GM19468 (cell line): Measurements from ENCODE around the gene CDCA7L.
A peak's percentile ranks its signal among the peaks of the same experiment; 100 is the strongest.
"Not testable (repeated sequence)": the region's sequence is repeated elsewhere in the genome, so short reads cannot be mapped to it uniquely, and the experiment has no call there.

ENCODE experiments used
- ATAC-seq: cut with Tn5 transposase; IDR thresholded peaks from one replicate; pipeline ENCODE4 v1.9.1; 2021; ENCODE audit warnings: mild to moderate bottlenecking, moderate library complexity, moderate number of reproducible peaks; ENCODE audit not compliant: unreplicated experiment; ENCODE audit errors: extremely low read depth

Gene CDCA7L

DNA sequence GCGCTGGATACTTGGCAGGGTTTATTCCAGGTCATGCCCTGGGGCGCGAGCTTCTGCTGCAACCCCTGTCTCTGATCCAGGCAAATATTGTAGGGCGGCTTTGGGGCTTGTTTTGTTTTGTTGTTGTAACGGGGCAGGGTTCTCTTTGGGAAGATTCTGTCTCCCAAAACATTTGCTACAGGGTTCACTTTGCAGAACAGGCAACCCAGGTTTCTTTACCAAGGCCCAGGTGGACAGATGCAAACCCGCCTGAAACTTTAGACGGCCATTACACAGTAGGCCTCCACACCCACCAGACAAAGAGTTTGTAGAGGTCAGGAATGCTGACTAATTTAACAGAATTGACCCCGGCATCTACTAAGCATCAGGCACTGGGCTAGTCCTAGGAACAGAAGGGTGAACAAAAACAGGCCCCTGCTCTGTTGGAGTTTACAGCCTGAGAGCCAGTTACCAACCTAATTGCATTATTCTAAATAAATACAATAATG lies 567 bp upstream of the CDCA7L start:
- ATAC-seq: no peak

DNA sequence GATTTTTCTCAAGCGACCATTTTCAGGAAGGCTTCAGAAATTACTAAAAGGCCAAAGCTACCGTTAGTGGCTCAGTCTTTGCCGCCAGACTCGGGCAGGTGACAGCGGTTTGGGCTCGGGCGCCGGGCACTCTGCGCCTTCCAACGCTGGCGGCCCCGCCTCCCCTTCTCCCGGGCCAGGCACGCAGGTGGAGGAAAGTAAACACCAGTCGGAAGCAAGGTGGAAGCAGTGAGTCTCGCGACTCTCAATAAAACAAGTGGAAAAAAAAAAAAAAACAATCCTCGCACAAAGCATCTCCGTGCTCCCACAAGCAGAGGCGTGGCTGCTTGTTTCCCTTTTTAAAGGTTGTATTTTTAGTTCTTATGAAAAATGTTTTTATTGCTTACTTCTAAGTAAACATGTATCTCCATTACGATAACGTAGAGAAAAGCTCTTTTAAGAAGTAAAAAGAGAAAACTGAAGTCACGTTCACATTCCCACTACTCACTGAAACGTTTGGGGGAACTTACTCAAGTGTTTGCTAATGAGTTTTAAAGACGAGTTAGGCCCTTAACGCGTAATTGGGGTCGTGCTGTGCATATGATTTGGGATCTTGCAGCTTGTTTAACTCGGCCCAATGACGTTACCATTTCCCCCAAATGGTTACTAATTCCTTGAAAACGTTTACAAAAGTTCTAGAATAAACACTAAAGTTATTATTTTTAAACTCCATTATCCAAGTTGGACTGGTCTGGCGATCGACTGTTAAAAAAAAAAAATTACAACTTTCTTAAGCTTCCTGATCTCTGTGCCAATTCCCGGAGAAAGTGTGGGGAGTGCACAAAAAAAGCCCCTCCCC lies 864 bp downstream of the CDCA7L start:
- ATAC-seq: no peak

DNA sequence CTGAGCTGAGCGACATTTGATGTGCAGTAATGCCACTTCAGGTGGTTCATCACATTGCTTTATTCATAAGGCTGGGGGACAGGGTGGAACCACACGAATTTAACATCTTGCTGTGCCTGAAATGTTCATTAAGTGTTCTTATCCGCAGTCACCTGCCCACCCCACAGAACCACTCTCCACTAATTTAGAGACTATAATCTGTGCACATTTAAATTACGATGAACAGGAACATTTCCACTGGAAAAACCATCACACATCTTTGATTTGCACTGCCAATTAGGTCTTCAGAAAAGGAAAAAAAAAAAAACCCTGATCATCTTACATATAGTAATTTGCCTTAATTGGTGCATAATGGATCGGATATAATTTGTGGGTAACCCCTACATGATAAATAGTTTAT lies 2.3 kb downstream of the CDCA7L start:
- ATAC-seq: no peak

- ATAC-seq: no peak
Measured at GRCh38 chr7:21942955-21943354, 2.7 kb downstream of the CDCA7L start.

DNA sequence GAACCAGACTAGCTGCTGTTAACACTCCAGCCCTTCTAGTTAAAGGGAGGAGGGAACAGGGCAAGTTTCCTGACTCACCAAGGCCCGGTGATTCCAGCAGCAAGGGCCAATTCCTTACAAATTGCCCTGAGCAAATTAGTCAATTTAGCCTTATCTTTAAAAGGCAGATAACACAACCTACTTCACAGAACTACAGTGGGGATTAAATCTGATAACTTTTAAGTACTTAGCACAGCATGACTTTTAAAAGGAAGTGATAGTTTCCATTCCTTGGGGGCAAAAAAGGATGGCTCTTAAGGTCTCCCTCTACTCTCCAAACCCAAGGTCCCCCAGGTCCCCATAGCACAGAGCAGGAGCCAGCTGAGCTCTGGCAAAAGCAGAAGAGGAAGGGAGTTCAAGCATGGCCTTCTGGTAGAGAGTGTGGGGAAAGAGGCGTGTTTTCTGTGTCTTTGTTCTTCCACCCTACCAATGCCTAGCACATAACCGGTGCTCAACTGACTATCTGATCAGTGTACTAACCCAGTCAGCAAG lies 4.0 kb downstream of the CDCA7L start:
- no peak for ATAC-seq

- ATAC-seq: no peak
Measured at GRCh38 chr7:21939858-21940372, 5.8 kb downstream of the CDCA7L start.

DNA sequence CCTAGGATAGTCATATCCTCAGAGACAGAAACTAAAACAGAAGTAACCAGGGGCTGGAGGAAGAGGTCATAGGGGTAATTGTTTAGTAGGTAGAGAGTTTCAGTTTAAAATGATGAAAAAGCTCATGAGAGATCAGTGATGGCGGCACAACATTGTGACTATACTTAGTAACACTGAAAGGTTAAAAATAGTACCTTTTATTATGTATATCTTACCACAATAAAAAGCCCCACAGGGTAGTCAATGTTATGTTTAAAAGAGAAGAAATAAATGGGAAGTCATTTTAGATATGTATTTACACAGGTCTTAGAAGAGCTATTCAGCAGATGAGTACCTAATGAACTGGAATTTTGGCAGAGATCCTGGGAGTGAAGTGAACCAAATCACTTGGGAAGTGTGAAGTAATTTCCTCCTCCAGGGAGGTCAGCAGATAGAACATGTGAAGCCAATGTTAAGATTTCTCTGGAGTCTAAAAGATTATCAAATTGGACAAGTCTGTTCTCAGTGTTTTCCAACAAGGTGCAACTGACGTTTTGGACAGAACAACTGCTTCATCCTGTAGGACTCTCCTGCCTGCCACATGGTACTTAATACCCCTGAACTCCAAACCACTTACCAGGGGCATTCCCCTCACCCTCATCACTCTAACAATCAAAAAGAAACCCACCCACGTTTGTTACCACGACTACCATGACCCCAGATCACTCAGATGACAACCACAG lies 6.4 kb downstream of the CDCA7L start:
- peak; percentile 57 for ATAC-seq

- no peak for ATAC-seq
Measured at GRCh38 chr7:21938463-21938862, 7.2 kb downstream of the CDCA7L start.

- ATAC-seq: no peak
Measured at GRCh38 chr7:21934808-21935207, 10.9 kb downstream of the CDCA7L start.

- not testable (repeated sequence) for ATAC-seq
Measured at GRCh38 chr7:21933293-21933692, 12.4 kb downstream of the CDCA7L start.

DNA sequence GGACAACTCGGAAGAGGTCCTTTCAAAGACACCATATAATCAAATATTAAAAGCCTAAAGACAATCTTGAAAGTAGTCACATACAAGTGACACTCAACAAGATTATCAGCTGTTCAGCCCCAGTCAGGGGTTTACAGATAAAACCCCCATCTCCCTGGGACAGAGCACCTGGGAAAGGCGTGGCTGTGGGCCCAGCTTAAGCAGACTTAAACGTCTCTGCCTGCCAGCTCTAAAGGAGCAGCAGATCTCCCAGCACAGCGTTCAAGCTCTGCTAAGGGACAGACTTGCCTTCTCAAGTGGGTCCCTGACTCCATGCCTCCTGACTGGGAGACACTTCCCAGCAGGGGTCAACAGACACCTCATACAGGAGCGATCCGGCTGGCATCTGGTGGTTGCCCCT lies 18.0 kb downstream of the CDCA7L start:
- no peak for ATAC-seq

DNA sequence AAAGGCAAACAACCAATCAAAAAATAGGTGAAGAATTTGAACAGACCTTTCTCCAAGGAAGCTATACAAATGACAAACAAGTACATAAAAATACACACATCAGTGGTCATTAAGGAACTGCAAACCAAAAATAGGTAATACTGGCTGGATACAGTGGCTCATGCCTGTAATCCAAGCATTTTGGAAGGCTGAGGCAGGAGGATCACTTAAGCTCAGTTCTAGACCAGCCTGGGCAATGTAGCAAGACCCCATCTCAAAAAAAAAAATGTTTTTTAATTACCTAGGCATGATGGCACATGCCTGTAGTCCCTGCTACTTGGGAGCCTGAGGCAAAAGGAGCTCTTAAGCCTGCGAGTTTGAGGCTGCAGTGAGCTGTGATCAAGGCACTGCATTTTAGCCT lies 19.3 kb downstream of the CDCA7L start:
- ATAC-seq: no peak

GRCh38 chr7:21923658-21924057 lies 22.0 kb downstream of the CDCA7L start:
- ATAC-seq: no peak

DNA sequence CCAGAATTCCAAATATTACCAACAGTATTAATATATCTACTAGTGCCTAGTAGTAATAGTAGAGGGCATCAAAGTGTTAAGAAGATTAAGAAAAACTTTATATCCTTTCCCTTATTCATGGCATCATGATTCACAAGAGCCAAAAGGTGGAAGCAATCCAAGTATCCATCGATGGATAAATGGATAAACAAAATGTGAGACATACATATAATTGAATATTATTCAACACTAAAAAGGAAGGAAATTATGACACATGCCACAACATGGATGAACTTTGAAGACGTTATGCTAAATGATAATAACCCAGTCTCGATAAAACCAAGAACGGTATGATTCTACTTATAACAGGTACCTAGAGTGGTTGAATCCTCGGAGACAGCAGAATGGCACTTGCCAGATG lies 23.1 kb downstream of the CDCA7L start:
- ATAC-seq: no peak

DNA sequence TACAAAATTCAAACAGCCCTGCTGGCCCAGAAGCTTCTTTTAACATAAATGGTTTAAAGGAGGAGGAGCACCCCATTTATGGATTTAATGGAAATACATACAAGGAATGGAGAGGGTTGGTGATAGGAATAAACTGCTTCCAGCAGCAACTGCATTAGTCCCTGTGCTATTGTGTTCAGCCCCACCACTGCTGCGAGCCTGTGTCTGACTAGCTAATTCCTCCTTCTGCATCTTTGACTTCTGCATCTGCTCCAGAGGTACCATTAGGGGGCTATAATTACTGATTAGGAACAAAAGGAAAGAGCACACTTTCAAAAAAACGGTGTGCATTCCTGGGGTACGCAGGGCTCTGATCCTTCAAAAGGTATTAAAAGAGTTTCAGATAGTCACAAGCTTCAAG lies 24.8 kb downstream of the CDCA7L start:
- no peak for ATAC-seq

GRCh38 chr7:21918216-21918615 lies 27.5 kb downstream of the CDCA7L start:
- no peak for ATAC-seq

- ATAC-seq: no peak
Measured at GRCh38 chr7:21916629-21917028, 29.1 kb downstream of the CDCA7L start.

DNA sequence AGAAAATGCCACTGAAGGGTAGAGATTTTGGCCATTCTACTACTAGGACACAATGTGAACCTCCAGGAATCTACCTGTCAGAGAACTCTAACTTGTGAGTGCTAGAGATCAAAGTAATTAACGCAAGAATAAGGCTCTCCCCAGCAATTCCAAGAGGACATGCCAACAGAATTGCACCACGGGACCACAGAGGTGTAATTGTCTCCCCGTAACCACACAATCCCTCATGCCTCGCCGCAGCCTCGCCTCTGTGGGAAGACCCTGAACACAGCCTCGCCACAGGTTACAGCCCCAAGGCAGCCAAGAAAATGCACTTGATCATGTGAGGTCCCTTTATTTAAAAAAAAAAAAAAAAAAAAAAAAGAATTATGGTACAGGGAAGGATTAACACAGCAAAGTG lies 29.5 kb downstream of the CDCA7L start:
- no peak for ATAC-seq

DNA sequence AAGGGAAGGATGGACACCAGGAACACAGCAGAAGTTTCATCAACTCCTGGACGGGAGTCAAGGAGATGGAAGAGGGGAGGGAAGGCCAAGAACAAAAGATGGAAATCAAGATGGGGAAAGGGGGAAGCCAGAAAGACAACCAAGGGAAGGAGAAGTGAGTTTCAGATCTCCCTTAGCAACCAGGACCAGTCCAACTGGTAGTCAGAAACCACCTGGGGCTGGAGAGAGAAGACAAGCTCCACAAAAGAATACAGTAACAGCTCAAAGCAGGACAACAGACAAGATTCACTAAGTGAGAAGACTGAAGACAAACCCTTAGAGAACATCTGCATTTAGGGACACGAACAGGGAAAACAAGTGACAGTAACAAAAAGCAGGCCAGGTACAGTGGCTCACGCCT lies 30.6 kb downstream of the CDCA7L start:
- no peak for ATAC-seq

DNA sequence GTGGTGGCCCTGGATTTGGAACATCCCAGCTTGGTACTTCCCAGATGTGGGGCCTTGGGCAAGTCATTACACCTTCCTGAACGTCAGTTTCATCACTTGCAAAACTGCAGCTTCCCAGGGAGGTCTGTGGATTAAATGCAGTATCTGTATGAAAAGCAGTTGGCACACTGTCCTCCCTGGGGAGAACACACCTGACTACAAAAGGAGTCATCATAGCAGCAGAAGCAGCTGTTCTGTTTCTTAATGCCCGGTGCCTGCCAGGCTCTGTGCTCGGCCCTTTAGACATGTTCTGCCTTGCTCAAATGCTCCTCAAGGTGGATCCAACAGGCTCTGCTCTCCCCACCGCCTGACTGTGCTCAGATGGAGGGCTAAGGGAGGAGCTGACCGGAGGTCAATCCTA lies 31.0 kb downstream of the CDCA7L start:
- ATAC-seq: no peak
